ENCODE measurements around the gene IRS1.

- TF ChIP-seq POLR2AphosphoS5 (IDR thresholded peaks at IDR 0.05) (no peak), CTCF (IDR thresholded peaks at IDR 0.05) (peak in 5 of 7 experiments; percentile 44 to 62 (median 52))
Measured at GRCh38 chr2:226796840-226797288, 2.8 kb downstream of the IRS1 start.

All from stomach (tissue), 4 donors.